A673 (cell line): ENCODE results near the gene NRXN2.

Experiments used
- CTCF ChIP-seq: fragments of 300-800, 200-600 bp; sonication (generic); conservative IDR thresholded peaks from 2 replicates; pipeline ENCODE4 v1.5.1; 2017; ENCODE audit warnings: low read depth, mild to moderate bottlenecking, antibody characterized with exemption, low read length, moderate library complexity, mixed read lengths
- EZH2 ChIP-seq: fragments of 200-600 bp; sonication (generic); IDR thresholded peaks from 2 replicates; pipeline ENCODE4 v1.6.1; 2017; ENCODE audit warnings: borderline replicate concordance, low read depth, mild to moderate bottlenecking, mixed read lengths, antibody characterized with exemption, low read length; ENCODE audit not compliant: poor library complexity, severe bottlenecking

GRCh38 chr11:64583296-64584262 is 139.4 kb downstream of the NRXN2 start:
- TF ChIP-seq CTCF (no peak), EZH2 (no peak)
